ENCODE results near the gene TGFB2.

TGFB2 gene

DNA sequence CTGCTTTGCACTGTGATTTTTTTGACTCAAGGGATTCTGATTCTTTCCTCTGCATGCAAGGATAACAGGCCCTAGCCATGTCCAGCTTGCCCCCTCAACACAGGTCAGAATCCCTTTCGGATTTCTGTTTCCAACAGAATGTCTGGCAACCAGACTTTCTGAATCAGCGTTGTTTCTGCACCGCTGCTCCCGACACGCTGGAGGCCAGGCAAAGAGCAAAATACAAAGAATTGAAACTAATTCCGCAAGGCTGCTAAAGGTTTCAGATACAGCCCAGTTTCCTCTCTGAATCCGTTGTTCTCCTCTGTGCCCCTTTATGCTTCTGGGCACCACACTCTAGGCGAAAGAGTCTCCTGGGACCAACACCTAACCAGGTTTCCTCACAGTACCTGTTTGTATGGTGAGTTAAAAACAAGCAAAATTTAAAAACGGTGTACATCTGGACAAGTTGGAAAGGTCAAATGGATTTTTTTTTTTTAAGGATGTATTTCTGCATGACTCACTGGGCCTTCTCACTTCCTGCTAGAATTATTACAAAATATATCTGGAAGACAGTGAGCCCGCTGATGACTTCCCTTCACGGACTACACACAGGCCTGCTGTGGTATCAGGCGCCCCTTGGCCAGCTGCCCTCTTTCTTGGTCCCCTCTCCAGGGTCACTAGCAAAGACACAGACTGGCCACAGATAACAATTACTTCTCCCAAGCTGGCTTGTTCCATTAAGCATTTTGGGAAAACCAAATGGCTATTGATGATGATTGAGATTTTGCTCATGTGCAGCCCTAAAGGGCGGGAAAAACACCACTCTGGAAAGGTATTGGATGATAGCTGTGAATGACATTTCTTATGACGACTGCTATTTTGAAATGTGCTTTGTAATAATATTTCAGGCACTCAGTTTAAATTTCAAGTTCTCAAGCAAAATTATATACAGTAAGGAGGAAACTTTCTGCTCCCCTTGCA is 118.3 kb downstream of the TGFB2 start:
- no peak for DNase-seq (ENCODE audit: low read depth)

DNA sequence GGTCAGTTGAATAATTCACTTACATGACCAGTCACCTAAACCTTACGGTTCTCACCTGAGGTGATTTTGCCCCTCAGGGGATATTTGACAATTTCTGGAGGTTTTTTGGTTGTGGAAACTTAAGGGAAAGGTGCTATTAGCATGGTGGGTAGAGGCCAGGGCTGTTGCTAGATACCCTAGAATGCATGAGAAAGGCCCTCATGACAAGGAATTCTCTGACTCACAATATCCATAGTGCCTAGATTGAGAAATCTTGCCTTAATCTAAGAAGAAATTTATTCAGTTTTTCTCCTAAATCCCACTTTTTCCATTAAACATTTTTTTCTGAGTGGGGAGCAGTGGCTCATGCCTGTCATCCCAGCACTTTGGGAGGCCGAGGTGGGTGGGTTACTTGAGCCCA is 119.7 kb downstream of the TGFB2 start:
- no peak for DNase-seq (ENCODE audit: low read depth)

DNA sequence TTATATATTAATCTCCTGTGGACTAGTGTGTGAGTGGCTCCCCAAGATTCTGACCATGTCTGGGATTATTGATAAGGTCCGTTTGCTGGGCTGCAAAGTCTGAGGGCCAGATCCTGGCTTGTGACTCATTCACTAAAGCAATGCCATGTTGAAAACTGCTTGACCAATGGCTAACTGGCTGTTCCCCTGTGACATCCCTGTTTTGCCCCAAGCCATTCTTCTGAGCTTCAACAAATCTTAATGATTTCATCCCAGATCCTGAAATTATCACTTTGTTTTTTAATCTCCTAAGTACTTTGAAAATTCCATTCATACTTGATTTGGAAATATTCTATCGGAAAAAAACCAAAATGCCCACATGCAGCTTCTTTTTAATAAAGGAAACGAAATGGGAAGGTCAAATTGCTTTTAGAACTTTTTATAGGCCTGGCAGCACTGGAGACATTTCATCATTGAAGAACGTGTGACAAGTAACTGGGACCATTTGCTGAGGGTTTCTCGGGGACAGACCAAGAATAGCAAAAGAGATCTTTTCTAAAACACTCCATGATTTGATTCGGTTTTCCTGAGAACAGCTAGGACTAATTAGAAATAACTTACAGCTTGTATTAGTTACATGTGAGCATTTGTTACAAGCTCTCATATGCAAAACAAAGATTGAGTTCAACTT is 121.3 kb downstream of the TGFB2 start:
- no peak for DNase-seq (ENCODE audit: low read depth)

DNA sequence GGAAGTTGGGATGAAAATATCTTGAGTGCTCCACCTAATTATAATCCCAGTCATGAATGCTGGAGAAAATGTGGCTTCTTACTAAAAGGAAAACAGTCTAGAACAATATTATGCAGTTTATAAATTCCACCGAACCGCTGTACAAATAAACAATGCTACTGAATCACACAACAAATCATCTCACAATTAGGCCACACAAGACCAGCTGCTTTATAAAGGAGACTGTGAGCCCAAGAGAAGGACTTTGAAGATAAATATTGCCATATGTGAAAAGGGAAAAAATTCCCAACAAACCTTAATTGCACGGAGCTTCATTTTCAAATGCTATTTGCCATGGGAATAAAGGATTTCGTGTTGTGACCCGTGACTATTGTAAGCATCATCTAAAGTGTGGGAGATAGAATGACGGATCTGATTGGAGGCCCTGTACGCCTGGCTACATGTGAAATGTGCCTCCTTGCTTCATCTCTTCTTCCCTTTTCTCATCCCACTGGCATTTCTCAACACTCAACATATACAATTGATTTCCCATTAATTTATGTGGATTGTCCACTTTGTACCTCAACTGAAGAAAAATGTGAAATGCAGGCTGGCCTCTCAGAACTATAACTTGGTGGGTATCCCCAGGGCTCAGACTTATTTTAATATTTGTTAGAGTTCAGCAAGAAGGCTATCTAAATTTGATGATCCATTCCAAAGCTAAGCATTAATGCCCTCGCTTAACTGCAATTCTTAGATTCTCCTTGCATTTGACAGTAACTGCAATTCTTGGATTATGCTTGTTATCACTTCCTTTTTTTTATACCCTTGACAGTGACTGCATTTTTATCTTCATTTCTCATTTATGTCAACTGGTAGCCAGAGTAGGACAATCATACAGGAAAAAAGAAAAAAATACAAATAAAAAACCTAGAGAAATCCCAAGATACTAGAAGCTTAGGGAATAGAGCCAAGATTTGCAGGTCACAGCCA is 122.3 kb downstream of the TGFB2 start:
- no peak for DNase-seq (ENCODE audit: low read depth)

DNA sequence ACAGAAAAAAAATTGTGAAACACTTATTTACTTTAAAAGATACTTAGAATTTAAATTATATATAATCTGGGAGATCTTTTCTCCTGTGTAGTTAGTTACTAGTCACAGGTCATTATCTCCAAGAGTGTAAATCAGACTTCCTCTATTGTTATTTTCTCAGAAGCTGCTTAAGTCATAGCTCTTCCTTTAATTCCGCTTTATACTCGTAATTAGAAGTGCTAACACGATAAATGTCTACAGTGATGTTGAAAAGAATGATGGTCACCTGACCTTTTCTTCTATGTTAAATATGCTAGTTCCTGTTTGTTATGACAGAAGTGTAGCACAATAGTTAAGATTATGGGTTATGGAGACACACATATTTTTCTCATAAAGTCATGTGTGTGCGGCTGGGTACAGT is 123.6 kb downstream of the TGFB2 start:
- DNase-seq (ENCODE audit: low read depth) = no peak

DNA sequence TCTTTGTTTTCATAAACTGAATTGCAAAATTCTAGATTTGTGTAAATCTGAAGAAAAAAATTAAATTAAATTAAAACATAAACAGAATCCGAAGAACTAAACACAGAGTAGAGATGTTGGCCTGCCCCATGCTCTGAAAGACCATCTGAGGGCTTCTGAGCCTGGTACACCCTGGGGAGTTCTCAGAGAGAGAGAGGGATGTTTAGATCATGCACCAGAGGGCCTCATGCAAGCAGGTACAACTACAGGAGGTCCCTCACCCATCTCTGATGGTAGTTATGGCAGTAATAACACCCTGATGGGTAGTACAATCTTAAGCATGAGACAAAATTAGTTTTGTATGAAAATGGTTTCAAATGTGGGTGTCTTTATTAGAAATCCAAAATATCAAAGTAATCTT is 127.7 kb downstream of the TGFB2 start:
- no peak for DNase-seq (ENCODE audit: low read depth)

DNA sequence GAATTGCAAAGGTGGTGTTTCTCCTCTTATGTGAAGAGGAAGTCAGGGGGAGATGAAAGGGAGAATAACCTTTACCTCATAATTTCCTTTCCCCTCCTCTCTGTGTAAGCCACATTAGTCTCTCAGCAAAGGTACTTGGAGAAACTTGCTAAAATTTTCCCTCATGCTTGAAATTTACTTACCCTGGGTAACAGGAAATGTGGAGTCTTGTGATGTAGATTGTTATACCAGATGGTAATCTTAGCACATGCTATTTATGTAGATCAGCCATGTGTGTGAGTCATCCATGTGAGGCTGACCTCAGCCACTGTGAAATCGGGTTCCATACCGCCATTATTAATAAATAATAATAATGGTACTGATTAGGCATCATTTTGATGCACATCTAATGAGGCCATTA is 128.4 kb downstream of the TGFB2 start:
- no peak for DNase-seq (ENCODE audit: low read depth)

DNA sequence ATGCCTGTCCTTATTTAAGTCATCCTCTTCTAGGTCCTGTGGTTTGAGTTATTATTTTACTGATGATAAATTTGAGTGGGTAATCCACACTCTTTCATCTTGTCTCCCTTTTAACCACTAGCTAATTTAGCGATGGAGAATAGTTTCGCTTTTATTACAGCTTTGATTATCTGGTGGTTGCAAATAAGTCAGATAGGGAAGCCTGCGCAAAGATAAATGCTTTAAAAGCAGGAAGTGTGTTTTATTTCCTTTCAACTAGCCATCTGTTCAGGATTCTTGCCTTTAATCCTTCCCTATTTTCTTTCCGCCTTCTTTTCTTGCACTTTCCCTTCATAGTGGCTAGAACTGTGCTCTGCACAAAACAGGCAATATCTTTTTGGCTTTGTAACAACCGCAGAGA is 129.0 kb downstream of the TGFB2 start:
- no peak for DNase-seq (ENCODE audit: low read depth)

DNA sequence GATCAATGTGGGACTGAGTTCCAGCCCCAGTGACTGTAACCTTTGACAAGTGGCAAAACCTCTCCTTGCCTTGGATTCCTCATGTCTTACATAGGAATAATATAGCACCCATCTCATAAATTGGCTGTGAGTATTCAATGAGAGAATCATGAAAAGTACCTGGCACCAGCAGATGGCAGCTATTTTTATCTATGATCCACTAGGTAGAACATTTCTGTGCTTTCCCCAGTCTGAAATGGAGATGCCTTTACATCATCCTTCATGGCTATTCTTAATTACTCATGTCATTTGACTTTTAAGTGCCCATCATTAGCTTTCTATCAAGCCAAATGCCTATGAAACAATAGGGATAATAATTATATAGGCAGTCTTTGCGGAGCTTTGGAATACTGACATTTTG is 130.1 kb downstream of the TGFB2 start:
- DNase-seq (ENCODE audit: low read depth) = no peak

DNA sequence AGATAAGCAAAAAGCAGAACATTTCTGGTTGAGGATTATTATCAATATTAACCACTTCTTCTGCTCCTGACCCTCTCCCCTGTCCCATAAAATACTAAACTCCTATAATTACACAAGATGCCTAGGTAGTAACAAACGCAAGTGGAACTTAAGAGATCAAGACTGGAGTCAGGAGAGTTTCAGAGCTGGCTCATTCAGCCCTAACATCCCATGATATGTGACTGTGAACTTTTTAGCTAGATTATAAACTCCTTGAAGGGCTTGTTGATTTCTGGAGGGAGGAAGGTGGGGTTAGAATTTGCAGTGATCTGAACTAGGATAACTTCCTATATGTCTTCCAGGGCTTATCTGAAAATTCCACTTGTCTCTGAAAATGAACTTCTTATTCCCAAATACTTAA is 130.6 kb downstream of the TGFB2 start:
- no peak for DNase-seq (ENCODE audit: low read depth)

DNA sequence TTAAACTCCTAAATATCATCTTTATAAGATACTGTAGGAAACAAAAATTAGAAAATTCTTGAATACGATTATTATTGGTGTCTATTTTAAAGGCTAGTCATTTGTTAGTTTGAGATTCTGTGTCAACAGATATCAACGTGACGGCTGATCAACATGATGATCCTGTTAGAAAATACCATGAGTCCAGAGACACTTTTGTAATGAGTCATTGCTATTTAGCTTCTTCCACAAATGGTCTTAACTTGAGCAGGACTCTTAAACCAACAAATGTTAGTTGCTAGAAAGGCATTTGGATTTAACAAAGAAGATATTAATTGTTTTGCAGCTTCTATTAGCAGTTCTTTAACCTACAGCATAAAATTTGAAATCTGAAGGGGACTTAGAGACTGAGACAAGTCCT is 131.2 kb downstream of the TGFB2 start:
- no peak for DNase-seq (ENCODE audit: low read depth)

DNA sequence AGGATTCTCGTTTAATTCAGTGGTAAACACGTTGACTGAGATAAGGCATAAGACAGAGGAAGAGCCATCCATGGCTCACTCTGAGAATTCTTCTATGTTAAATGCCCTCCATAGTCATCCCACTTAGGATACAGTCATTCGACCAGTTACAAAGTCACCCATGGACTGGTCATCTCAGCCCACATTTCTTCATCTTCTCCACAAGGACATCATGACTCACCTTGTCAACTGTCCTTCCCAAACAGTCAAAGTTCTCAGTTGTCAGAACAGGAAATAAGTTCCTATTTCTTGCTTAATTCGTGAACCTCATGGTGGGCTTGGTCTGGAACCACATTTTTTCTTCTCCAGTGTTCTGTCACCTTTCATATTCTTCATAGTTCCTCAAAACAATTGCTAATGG is 133.2 kb downstream of the TGFB2 start:
- DNase-seq (ENCODE audit: low read depth) = no peak

DNA sequence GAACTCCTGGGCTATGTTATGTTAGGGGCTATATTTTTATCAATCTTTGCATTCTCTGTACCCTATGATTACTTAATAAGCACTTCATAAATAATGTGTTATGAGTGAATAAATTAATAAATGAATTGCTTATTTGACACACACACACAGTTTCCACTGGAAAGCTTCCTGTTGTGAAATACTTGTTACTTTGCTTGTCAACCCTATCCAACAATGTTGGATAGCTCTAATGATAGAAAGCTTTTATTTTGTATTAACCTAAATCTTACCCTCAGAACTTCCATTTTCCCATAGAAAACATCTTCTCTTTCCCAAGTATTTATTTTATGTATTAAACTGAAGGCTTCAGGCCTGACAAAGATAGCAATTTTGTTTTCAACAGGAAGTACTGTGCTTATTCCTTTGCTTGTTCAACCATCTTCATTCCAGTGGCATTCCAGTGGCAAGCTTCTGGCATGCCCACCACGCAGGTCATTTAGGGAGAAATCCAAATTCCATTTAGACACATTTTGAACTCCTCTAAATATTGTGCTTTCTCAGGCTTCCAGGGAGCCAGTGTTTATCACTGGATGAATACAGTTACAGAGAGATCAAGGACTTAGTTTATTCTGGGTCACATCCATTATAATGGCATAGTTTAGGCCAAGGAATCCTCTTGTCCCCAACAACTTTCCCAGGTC is 134.4 kb downstream of the TGFB2 start:
- no peak for DNase-seq (ENCODE audit: low read depth)

DNA sequence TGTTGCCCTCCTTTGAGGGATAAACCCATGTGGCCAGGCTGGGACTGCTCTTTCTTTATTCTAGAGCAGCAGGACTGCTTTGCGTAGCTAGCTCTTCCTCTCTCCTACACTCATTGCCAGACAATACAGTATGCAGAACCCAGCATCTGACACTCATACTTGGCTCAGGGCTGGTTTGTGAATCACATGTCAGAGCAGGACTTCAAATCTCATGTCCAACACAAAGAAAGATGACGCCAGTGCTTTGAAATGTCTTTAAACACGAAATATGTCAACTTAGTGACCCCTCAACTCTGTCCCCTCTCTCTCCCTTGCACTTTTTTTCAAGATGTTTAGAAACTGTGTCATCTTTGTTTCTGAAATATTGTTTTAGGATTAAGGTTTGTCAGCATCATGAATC is 135.0 kb downstream of the TGFB2 start:
- DNase-seq (ENCODE audit: low read depth) = no peak

DNA sequence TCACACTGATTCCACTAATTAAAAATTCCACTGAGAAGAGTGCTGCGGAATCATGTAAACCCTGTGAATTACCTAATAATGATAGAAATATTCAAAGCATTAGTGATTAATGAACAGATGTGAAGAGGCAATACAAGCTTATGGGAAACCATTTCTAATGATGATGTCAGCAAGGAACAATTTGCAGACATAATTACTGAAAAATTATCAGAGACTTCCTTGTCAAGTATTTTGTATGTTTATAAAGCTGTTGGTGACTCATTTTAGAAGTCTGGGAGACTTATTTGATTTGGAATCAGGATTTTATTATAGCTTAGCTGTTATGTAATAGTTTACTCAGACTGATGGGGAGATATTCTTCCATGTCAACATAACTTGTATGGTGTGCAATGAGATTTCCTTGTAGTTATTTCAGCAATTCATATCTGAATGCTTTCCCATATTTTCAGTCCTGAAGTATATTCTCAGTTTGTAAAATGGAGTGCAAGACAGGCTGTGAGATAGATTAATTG is 135.5 kb downstream of the TGFB2 start:
- DNase-seq (ENCODE audit: low read depth) = no peak

DNA sequence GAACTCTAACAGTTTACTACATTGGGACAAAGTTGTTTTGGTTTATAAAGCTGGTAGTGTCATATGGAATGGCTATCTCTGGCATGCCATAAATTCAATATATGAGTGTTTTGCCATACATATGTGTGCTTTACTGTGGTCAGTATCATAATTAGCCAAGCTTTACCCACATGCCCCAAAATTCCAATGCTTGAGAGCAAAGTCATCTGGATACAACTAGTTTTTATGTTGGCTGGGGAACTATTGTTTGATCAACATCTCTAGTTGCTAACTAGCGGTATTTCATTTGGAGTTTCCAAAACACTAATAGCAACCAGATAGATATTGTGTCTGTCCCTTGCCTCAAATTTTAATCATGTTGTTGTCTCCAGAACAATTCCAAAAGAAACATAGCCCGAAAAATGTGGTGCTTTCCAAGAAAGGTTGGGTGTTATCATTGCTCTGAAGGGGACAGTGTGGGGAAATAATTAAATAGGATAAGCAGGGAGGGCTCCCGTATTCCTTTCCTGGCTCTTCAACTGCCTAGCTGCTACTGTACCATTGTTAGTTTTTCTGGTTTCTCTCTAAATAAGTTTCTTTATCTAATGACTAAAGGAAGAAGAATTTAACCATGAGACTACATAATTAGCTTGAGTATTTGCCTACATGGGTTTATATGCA is 136.1 kb downstream of the TGFB2 start:
- DNase-seq (ENCODE audit: low read depth) = no peak

DNA sequence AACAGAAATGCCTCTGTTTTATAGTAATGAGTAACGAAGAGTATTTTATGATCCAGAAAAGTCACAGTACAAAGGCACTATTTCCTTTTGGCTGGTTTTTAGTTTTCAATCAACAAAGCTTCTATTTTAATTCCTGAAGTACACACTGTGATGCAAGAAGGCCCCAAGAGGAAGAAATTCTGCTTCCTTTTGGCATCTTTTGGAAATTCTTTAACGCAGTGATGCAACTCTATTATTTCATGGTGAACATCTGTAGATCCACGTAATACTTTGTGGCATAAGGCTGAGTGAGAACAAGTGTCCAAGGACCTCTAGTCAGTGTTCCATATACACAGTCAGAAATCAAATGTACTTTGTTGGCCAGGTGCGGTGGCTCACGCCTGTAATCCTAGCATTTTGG is 137.5 kb downstream of the TGFB2 start:
- DNase-seq (ENCODE audit: low read depth) = no peak

DNA sequence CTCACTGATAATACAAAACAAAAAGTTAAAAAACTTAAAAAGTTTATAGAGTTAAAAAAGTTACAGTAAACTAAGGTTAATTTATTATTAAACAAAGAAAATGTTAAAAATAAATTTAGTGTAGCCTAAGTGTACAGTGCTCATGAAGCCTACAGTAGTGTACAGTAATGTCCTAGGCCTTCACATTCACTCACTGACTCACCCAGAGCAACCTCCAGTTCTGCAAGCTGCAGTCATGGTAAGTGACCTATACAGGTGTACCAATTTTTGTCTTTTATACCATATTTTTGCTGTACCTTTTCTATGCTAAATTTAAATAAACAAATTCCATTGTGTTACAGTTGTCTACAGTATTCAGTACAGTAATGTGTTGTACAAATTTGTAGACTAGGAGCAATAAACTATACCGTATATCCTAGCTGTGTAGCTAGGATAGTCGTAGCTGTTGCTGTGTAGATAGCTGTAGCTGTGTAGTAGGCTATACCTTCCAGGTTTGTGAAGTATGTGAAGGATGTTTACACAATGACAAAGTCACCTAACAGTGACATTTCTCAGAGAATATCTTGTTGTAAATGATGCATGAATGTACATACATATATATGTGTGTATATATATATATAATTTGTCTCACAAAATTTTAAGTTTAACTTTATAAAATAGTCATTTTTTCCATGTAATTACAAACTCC is 140.2 kb downstream of the TGFB2 start:
- DNase-seq (ENCODE audit: low read depth) = no peak

DNA sequence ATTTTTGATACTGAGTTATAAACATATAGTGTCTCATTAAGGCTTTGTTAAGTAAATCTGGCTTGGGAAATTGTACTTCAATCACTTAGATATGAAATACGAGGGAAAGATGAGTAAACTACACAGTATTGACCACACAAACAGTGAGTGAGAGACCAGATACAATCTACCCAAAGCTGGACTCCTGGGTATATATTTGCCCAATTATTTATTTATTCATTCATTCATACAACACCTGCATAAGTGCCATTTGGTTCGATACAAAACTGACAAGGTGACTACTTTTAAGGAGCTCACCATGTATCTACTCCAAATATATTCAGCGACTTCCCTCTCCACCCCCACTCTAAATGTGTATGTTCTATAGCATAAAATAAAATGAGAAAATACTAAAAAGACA is 143.4 kb downstream of the TGFB2 start:
- no peak for DNase-seq (ENCODE audit: low read depth)

DNA sequence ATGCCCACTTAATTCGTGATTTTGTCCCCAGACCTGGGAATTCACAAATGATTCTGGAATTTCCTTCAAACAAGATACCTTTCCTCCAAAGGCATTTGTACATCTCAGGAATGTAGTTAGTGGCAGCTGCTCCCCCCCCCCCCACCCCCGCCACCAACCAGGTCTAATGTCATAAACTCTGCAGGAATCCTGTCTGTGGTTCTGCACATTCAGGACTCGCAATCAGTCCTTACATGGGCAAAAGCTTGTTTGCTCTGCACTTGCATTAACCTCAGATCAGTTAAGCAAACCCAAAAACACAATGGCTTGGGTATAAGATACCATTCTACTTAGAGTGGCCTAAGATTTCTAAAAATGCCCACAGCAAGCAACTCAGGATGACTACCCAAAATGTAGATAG is 143.8 kb downstream of the TGFB2 start:
- no peak for DNase-seq (ENCODE audit: low read depth)
